ENCODE results near the gene CRY2.
"Not testable (repeated sequence)": the region's sequence is repeated elsewhere in the genome, so short reads cannot be mapped to it uniquely, and the experiment has no call there.

The CRY2 gene

DNA sequence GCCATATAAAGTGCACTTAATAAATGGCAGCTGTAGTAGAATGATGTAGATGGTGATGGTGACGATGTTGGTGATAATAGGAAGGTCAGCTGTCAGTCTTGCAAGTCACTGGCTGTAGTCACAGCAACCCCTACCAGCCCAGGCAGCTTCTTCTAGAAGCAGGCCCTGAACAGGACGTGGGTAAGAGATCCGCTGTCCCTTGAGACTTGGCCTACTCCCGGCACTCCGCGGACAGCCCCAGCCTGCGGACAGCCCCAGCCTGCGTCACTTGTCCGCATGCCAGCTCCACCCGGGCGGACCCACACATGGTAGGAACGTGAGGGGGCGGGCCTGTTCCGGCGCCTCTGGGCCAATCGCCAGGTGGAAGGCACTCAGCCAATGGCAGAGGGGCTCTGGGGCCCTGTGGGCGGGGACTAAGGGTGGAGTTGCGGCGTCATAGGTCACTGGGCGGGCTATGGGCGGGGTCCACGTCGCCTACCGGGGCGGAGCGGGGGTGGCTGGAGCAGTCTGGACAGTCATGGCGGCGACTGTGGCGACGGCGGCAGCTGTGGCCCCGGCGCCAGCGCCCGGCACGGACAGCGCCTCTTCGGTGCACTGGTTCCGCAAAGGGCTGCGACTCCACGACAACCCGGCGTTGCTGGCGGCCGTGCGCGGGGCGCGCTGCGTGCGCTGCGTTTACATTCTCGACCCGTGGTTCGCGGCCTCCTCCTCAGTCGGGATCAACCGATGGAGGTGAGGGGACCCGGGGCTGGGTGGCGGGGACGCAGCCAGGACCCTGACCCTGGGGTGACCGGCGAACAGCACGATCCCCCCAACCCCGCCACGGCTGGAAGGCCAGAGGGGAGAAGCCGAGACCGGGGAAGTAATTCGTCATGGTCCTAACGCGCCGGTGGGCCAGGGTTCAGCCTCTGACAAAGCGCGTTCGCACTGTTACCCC lies at the start of gene CRY2:
Gene CRY2, plus strand, starts transcription at position 502 of the 937 bp plus-strand sequence. Its CDS starts 16 bp downstream, at position 518.
- in situ Hi-C loops (cut with MboI; ENCODE audit: low sequenced_read_pairs): no loop called here

DNA sequence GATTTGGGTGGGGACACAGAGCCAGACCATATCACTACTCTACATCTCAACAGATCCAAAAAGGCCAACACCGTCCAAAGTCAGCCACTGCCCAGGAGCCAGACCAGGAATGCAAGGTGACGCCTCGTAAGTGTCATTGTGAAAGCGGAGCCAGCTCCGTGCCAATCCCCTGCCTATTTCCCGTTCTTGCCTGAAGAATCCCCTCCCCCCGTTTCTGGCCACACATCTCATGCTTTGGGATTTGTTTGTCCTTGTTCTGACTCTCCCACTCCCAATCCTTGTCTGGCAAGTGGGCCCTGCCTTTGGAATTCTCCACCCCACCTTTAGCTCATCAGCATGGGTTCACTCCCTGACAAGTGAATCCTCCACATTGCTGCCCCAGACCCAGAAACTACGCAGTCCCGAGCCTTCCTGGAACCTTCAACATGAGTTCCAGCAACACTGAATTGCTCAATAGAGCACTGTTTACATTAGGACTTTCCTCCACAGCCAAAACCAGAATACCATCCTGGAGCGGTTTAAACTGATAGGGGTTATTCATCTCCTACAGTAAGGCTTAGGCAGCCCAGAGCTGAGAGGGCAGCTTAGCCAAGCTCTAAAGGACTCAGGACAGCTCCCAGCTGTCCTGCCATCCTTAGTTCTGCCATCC lies 48.4 kb upstream of the CRY2 start:
- in situ Hi-C loops (cut with MboI; ENCODE audit: low sequenced_read_pairs): loop anchor here (25.0 kb wide), 1 partner anchor 862 kb away; no protein-coding TSS in a partner anchor

DNA sequence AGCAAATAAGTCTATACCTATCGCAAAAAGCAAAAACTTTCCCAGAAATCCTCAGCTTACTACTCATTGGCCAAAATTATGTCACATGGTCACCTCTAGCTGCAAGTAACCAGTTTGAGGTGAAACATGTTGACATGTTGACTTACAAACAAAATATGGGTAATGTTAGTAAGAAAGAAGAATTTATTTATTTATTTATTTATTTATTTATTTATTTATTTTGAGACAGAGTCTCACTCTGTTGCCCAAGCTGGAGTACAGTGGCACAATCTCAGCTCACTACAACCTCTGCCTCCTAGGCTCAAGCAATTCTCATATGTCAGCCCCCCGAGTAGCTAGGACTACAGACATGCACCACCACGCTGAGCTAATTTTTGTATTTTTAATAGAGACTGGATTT lies 47.7 kb upstream of the CRY2 start:
- in situ Hi-C loops (cut with MboI; ENCODE audit: low sequenced_read_pairs): loop anchor here (25.0 kb wide), 1 partner anchor 862 kb away; no protein-coding TSS in a partner anchor

DNA sequence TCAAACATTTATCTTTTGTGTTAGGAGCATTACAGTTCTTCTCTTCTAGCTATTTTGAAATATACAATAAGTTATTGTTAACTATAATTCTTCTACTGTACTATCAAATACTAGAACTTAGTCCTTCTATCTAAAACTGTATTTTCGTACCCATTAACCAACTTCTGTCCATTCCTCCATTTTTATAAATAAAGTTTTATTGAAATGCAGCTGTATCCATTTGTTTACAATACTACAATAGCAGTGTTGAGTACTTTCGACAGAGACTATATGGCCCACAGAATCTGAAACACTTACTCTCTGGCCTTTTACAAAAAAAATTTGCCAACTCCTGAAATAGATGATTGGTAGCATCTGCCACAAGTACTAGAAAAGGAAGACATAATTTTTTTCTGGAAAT lies 47.0 kb upstream of the CRY2 start:
- in situ Hi-C loops (cut with MboI; ENCODE audit: low sequenced_read_pairs): no loop called here

DNA sequence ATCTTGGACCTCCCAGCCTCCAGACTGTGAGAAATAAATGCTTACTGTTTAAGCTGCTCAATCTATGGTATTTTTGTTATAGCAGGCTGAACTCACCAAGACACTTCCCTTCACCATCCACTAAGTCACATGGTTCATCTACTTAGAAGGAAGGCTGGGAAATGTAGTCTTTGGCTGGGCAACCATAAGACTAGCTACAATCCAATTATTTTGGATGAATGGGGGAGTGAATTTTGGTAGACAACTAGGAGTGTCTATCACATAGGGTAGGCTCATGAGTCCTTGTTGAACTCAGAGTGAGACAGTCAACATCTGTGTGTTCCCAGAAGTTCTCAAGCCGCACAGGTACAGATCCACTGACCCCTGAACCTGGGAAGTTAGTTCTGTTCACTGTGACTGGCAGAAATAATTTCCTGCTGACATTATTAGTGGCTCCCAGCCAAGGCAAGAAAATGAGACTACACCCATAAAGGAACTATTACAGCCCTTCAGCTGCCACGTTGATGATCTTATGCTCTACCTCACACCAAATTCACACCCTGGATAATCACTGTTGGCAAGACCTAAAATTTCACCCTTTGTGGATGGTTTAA lies 45.5 kb upstream of the CRY2 start:
- in situ Hi-C loops (cut with MboI; ENCODE audit: low sequenced_read_pairs): no loop called here

- in situ Hi-C loops (cut with MboI; ENCODE audit: low sequenced_read_pairs): no loop called here
Measured at GRCh38 chr11:45802531-45803317, 44.6 kb upstream of the CRY2 start.

GRCh38 chr11:45803971-45804760 lies 43.1 kb upstream of the CRY2 start:
- in situ Hi-C loops (cut with MboI; ENCODE audit: low sequenced_read_pairs): no loop called here

DNA sequence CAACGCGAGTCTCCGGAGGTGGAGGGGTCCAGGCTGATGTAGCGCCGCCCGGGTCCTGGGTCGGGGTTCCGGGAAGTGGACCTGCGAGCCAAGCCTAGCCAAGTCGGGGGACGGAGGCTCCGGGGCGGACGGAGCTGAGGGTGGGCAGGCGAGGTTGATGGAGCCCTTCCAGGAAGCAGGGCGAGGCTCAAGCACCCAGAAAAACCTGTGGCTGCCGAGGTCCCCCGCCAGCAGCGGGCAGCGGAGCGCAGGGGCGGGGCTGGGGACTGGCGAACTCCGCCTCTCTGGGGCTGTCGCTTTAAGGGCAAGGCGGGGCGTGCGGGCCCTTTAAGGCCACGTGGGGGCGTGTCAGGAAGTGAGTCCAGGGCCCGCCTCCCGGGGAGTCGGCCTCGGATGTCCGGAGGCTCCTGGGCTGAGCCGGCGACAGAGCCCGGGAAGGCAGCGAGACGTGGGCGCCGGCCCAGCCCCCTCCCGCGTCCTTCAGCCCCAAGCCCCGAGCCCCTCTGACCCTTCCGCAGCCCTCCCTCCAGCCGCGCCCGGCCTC lies 42.4 kb upstream of the CRY2 start, which contains the start of gene SLC35C1:
Gene SLC35C1, plus strand, starts transcription at position 389 of the 544 bp plus-strand sequence. CDS start 653 bp downstream, outside the sequence.
- in situ Hi-C loops (cut with MboI; ENCODE audit: low sequenced_read_pairs): no loop called here

- in situ Hi-C loops (cut with MboI; ENCODE audit: low sequenced_read_pairs): no loop called here
Measured at GRCh38 chr11:45805305-45806071, 41.8 kb upstream of the CRY2 start.

- in situ Hi-C loops (cut with MboI; ENCODE audit: low sequenced_read_pairs): no loop called here
Measured at GRCh38 chr11:45806072-45806933, 41.0 kb upstream of the CRY2 start.

- in situ Hi-C loops (cut with MboI; ENCODE audit: low sequenced_read_pairs): no loop called here
Measured at GRCh38 chr11:45806937-45807791, 40.1 kb upstream of the CRY2 start.

DNA sequence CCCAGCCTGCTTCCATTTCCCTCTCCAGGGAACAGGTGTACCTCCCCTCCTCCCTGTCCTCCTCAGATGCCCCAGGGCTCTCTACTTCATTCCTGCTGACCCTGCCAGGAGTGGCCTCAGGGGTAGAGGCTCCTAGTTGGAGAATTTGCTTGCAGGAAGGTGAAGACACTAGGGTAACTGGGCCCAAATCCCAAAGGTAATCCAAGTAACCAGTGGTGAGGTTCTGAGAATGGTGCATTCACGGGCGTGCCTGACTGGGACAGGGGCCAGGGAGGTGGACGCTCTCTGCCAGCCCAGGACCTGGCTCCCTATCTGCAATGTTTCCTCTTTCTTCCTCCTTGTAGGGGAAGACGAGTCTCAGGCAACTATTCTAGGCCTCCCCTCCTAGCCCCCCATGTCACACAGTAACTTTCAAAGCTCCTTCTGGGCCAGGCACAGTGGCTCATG lies 39.5 kb upstream of the CRY2 start:
- in situ Hi-C loops (cut with MboI; ENCODE audit: low sequenced_read_pairs): no loop called here

GRCh38 chr11:45808427-45808826 lies 38.8 kb upstream of the CRY2 start:
- in situ Hi-C loops (cut with MboI; ENCODE audit: low sequenced_read_pairs): not testable (repeated sequence)

- in situ Hi-C loops (cut with MboI; ENCODE audit: low sequenced_read_pairs): no loop called here
Measured at GRCh38 chr11:45809456-45810395, 37.5 kb upstream of the CRY2 start.

- in situ Hi-C loops (cut with MboI; ENCODE audit: low sequenced_read_pairs): no loop called here
Measured at GRCh38 chr11:45810431-45811108, 36.7 kb upstream of the CRY2 start.
